GM18868 (cell line): ENCODE measurements around the gene OR56A1.

Source experiments
- ATAC-seq: cut with Tn5 transposase; IDR thresholded peaks from one replicate; pipeline ENCODE4 v1.9.1; 2021; ENCODE audit warnings: mild to moderate bottlenecking, moderate library complexity; ENCODE audit not compliant: unreplicated experiment

The OR56A1 gene

GRCh38 chr11:5992150-5992549 lies 38.4 kb downstream of the OR56A1 start:
- no peak for ATAC-seq

- no peak for ATAC-seq
Measured at GRCh38 chr11:5989203-5989602, 41.4 kb downstream of the OR56A1 start.

GRCh38 chr11:5986885-5987284 lies 43.7 kb downstream of the OR56A1 start, which contains the start of gene OR52L1:
OR52L1 (minus strand) TSS chr11:5986985; CDS start chr11:5986930, 55 bp downstream.
- no peak for ATAC-seq

- no peak for ATAC-seq
Measured at GRCh38 chr11:5983443-5983842, 47.1 kb downstream of the OR56A1 start.

- ATAC-seq, result no peak
Measured at GRCh38 chr11:5973530-5973929, 57.0 kb downstream of the OR56A1 start.
